ENCODE data around the gene C1orf87.

DNA sequence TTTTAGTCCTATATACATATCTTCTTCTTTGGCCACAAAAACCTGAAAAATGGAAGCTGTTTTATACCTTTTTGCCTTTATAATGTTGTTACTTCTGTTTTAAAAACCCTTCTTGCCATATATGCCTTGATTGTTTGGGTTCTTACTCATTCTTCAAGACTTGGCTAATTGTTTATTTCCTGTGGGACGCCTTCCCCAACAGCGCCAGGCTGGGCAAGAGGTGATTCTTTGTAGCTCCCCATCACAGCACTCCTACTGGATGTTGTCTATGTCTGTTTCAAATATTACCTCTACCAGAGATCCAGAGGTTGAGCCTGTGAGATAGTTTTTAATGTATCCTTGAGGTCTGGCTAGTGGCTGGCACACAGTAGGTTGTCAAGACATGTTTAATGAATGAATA, 73.8 kb downstream of the C1orf87 start:
- TF ChIP-seq POLR2A (IDR thresholded peaks at IDR 0.05), result no peak
- TF ChIP-seq, protein P1, sequence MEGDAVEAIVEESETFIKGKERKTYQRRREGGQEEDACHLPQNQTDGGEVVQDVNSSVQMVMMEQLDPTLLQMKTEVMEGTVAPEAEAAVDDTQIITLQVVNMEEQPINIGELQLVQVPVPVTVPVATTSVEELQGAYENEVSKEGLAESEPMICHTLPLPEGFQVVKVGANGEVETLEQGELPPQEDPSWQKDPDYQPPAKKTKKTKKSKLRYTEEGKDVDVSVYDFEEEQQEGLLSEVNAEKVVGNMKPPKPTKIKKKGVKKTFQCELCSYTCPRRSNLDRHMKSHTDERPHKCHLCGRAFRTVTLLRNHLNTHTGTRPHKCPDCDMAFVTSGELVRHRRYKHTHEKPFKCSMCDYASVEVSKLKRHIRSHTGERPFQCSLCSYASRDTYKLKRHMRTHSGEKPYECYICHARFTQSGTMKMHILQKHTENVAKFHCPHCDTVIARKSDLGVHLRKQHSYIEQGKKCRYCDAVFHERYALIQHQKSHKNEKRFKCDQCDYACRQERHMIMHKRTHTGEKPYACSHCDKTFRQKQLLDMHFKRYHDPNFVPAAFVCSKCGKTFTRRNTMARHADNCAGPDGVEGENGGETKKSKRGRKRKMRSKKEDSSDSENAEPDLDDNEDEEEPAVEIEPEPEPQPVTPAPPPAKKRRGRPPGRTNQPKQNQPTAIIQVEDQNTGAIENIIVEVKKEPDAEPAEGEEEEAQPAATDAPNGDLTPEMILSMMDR (IDR thresholded peaks at IDR 0.05), result no peak

Measured in transverse colon (tissue), 3 donors.